Activated naive CD4-positive, alpha-beta T cell treated with anti-CD3 and anti-CD28 coated beads for 36 hours (primary cell): Measurements from ENCODE around the gene MYL12A. TPM values are rescaled to one million over a fixed set of nuclear protein-coding genes. Genes with fewer than 3 reads are reported as not detected.
"Not testable (repeated sequence)": the region's sequence is repeated elsewhere in the genome, so short reads cannot be mapped to it uniquely, and the experiment has no call there.

Experiments used
- CTCF ChIA-PET: fragments of 350-600 bp; sonication (Branson Sonifier 250); formaldehyde crosslinking; loops from one replicate; lab custom pipeline; 2021; ENCODE audit warnings: antibody characterized with exemption; lab: Charles Lee
- DNase-seq: peaks from one replicate; pipeline ENCODE4 v3.0.0-alpha.2; 2020
- H3K27ac Mint-ChIP-seq: one replicate; pipeline ENCODE4 v1.8.0; 2021; ENCODE audit warnings: mild to moderate bottlenecking, mixed read lengths
- H3K27me3 Mint-ChIP-seq: one replicate; pipeline ENCODE4 v1.8.0; 2021; ENCODE audit warnings: low read depth, mixed read lengths
- H3K36me3 Mint-ChIP-seq: one replicate; pipeline ENCODE4 v1.8.0; 2021; ENCODE audit warnings: low read depth, mixed read lengths
- H3K4me1 Mint-ChIP-seq: one replicate; pipeline ENCODE4 v1.8.0; 2021; ENCODE audit warnings: low read depth, mixed read lengths
- H3K4me3 Mint-ChIP-seq: one replicate; pipeline ENCODE4 v1.8.0; 2021; ENCODE audit warnings: mild to moderate bottlenecking, moderate library complexity, mixed read lengths
- H3K9me3 Mint-ChIP-seq: one replicate; pipeline ENCODE4 v1.8.0; 2021; ENCODE audit warnings: mixed read lengths
- intact Hi-C: fragments of 100-400 bp; cut with micrococcal nuclease; formaldehyde crosslinking; loops from one replicate; pipeline ENCODE4 v1.15.1; 2023
- total RNA-seq, 2 experiments: library from RNA; stranded (reverse); gene quantifications; one replicate each; pipeline ENCODE4 v1.2.3, GENCODE V29; 2021

Gene MYL12A
- 100 to 1,000 TPM; 328 to 335 TPM for total RNA-seq

DNA sequence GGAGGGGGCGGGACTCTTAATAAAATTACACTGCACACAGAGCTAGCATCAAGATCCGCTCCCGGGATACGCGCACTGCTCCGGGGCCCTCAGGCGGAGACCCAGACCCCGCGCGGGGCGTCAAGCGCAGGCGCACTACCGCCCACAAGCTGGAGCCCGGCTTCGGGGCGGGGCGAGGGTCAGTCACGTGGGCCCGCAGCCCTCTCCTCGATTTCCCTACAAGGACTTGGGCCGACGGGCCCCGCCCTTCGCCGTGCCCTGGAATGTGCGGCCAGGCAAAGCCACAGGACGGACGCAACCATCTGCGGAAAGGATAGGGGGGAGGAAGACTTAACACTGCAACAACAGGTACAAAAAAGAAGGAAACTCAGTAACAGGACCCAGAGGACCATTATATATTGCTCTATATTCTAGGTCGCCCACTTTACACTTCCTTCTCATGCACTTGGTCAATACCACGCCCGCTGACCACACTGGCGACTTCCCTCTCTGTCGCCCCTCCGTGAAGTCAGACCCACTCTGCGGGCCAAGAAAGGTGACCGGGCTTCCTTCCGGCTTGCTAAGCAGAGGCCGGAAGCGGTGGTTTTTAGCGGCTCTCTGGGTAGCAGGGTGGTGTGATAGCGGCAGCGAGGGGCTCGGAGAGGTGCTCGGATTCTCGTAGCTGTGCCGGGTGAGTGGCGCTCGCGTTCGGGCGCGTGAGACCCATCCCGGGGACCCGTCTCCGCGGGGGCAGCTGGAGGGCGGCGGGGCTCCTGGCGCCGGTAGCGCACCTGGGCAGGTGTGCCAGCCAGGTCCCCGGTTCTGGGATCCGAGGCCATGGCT, at the start of gene MYL12A:
Gene MYL12A (plus strand): TSS at position 562 of the 822 bp plus-strand sequence. CDS start 5,447 bp downstream, outside the sequence.
- peaks cover 34% of the 10 kb centered on the region for H3K4me1 Mint-ChIP-seq

DNA sequence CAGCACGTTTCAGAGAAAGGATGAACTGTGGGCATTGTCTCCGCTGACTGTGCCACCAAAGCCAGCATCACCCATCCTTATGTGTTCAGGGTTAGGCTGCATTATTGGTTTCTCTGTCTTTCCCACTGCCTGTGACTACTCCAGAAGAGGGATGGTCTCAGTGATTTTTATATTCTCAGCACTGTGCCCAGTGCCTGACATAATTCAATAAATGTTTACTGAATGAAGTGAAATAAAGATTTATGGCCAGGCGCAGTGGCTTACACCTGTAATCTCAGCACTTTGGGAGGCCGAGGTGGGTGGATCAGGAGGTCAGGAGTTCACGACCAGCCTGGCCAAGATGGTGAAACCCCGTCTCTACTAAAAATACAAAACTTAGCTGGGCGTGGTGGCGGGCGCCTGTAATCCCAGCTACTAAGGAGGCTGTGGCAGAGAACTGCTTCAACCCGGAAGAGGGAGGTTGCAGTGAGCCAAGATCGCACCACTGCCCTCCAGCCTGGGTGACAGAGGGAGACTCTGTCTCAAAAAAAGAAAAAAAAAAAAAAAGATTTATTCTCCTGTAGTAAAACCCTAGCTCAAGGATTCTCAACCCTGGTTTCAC, 49.2 kb upstream of the MYL12A start:
- H3K4me1 Mint-ChIP-seq, DNase-seq, H3K27me3 Mint-ChIP-seq, H3K4me3 Mint-ChIP-seq, intact Hi-C loops, H3K9me3 Mint-ChIP-seq, H3K27ac Mint-ChIP-seq, H3K36me3 Mint-ChIP-seq: not testable (repeated sequence)
- CTCF ChIA-PET: interaction anchor here (0.6 to 0.7 kb wide), 2 partner anchors 70 to 377 kb away, joined by 4 to 6 read pairs; no protein-coding TSS in a partner anchor

More for the DNA sequence above, at the start of gene MYL12A:
- Mint-ChIP-seq H3K9me3 (peaks cover 2% of the 10 kb centered on the region), H3K27me3 (no peaks in the 10 kb centered on the region), H3K4me3 (peak within 1 kb of the TSS; percentile 90), H3K27ac (peak within 1 kb of the TSS; percentile 92), H3K36me3 (peaks cover 10% of the 10 kb centered on the region)
- DNase-seq: peak; percentile 96
- intact Hi-C loops: loop anchor here (1.0 to 2.0 kb wide), 13 partner anchors 15 to 677 kb away; partner anchors contain the start of genes METTL4, MYL12B and NDC80
- CTCF ChIA-PET: interaction anchor here (0.6 to 4.7 kb wide), 19 partner anchors 8 to 471 kb away, joined by 3 to 35 read pairs (median 4); partner anchors contain the start of gene MYL12B

DNA sequence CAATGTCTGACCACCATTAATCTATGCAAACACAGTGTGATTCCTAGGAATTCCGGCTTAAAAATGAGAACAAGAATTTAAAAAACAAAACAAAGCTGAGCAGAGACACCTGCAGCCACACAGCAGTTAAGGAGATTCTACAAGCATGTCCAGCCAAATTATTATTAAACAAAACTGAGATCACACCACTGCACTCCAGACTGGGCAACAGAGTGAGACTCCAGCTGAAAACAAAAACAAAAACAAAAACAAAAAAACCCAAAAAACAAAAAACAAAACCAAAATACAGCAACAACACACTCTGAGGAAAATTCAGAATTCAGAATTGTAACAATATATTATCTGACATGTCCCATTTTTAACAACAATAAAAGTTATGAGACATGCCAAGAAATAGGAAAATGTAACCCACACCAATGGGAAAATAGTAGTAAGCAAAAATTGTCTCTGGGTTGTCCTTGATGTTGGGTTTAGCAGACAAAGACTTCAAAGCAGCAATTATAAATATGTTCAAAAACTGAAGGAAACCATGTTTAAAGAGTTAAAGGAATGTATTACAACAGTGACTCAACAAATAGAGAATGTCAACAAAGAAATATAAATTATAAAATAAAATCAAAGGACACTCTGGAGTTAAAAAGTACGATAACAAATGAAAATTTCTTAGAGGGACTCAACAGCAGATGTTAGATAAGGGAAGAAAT, 47.5 kb upstream of the MYL12A start:
- H3K4me1 Mint-ChIP-seq: no peaks in the 10 kb centered on the region
- no peaks in the 10 kb centered on the region for H3K27me3 Mint-ChIP-seq
- CTCF ChIA-PET: interaction anchor here (0.6 to 1.4 kb wide), 3 partner anchors 46 to 90 kb away, joined by 3 to 5 read pairs (median 4); no protein-coding TSS in a partner anchor
- peaks cover 5% of the 10 kb centered on the region for H3K36me3 Mint-ChIP-seq
- no peak overlapping the region for H3K4me3 Mint-ChIP-seq
- H3K27ac Mint-ChIP-seq: no peak overlapping the region
- DNase-seq: no peak
- peaks cover 11% of the 10 kb centered on the region for H3K9me3 Mint-ChIP-seq
- intact Hi-C loops: no loop called here

DNA sequence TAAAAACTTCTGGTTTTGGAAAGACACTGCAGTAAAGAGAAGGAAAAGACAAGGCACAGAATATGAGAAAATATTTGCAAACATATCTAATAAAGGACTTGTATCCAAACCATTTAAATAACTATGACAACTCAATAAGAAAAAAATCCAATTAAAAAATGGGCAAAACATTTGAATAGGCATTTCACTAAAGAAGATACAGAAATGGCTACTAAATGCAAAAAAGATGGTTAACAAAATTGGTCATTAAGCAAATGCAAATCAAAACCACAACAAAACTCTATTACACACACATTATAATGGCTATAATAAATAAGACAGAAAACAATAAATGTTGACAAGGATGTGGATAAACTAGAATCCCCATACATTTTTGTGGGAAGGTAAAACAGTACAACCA, 42.4 kb upstream of the MYL12A start:
- no peak overlapping the region for H3K27ac Mint-ChIP-seq
- CTCF ChIA-PET: interaction anchor here (0.5 kb wide), 1 partner anchor 42 kb away, joined by 3 read pairs; no protein-coding TSS in a partner anchor
- no peaks in the 10 kb centered on the region for H3K27me3 Mint-ChIP-seq
- intact Hi-C loops: no loop called here
- H3K9me3 Mint-ChIP-seq: peaks cover 14% of the 10 kb centered on the region
- no peak for DNase-seq
- no peaks in the 10 kb centered on the region for H3K4me1 Mint-ChIP-seq
- no peak overlapping the region for H3K4me3 Mint-ChIP-seq
- peaks cover 9% of the 10 kb centered on the region for H3K36me3 Mint-ChIP-seq

DNA sequence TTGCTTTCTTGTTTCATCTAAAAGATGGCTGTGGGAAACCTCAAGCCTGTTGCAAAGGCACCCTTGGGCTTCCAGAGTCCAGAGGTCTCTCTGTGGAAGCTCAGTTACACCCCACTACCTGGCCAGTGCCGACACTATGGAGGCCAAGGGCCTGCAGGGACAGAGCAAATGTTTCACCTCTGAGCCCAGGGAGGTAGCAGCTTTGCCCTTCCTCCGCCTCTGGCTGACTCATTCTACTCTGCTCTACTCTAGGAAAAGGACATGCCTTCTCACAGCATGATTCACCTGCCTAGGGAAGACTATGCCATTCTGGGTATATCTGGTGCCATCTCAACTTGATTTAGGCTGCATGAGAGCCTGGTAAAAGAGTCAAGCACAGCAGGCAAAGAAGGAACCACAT, 40.0 kb upstream of the MYL12A start:
- Mint-ChIP-seq H3K27ac (no peak overlapping the region), H3K4me3 (no peak overlapping the region), H3K36me3 (peaks cover 9% of the 10 kb centered on the region), H3K27me3 (no peaks in the 10 kb centered on the region), H3K9me3 (peaks cover 12% of the 10 kb centered on the region), H3K4me1 (no peaks in the 10 kb centered on the region)
- DNase-seq: peak; percentile 21
- intact Hi-C loops: no loop called here
- CTCF ChIA-PET: no interaction called here

DNA sequence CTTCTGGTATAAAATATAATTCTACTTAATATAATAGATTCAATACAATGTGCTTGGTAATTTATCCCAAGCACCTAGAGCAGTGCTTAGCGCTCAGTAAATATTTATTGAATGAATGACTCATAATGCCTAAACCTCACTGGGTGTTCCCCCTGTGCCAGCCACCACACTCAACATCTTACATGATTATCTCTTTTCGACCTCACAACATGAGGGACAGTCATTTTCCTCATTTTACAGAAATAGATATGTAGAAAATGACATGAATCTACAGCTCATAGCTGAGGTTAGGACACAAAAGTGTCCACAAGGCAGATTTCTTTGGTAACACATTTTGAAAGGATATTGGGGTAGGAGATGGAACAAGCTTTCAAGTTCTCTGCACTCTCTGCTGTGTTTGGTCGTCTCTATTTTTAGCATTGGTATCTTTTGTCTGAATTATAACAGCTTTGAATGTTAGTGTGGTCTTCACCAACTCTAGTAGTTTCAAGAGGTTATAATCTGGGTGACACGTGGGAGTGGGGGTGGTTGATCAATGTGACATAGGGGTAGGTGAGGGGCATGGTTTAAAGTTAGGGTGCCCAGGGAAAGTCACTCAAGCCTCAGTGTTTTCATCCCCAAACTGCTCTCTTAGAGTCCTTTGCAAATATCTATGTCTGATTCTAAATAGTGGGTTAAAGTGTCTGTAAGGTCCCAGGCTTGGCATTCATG, 37.6 kb upstream of the MYL12A start:
- H3K36me3 Mint-ChIP-seq: peaks cover 4% of the 10 kb centered on the region
- no peak overlapping the region for H3K27ac Mint-ChIP-seq
- peak; percentile 17 for DNase-seq
- intact Hi-C loops: no loop called here
- H3K9me3 Mint-ChIP-seq: peaks cover 4% of the 10 kb centered on the region
- H3K4me3 Mint-ChIP-seq: no peak overlapping the region
- CTCF ChIA-PET: interaction anchor here (0.6 kb wide), 1 partner anchor 61 kb away, joined by 3 read pairs; no protein-coding TSS in a partner anchor
- H3K27me3 Mint-ChIP-seq: no peaks in the 10 kb centered on the region
- peaks cover 14% of the 10 kb centered on the region for H3K4me1 Mint-ChIP-seq

DNA sequence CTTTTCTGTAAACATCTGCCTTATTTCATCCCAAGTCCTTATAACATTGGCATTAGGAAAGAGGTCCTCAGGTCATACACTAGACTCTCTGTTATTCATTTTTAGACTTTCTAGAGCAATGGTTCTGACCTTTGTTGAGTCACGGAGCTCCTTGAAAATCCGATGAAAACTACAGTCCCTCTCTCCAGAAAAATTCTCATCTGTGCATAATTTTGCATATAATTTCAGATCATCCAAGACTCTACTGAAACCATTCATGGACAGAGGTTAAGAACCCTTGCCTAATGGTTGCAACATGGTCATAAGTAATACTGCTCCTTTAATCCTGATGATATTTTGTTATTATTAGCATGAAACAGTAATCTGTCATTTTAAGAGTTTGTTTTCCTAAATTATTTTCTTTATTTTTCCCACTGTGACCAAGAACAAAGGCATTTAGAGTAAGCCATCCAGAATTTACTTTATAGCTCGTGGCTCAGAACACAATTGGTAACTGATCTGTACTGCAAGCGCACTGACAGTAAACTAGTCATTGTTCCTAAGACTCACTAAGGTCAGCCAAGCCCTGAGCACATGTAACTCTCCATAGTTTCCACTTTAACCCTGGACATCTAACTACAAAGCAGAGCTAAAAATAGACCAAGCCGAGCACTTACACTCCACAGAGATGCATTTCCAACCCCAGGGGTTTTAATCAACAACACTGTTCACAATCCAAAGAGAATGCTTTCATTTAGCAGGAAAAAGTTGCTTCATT, 36.2 kb upstream of the MYL12A start:
- CTCF ChIA-PET: interaction anchor here (0.6 kb wide), 1 partner anchor 223 kb away, joined by 3 read pairs; no protein-coding TSS in a partner anchor
- intact Hi-C loops: no loop called here
- Mint-ChIP-seq H3K4me3 (no peak overlapping the region), H3K36me3 (peaks cover 3% of the 10 kb centered on the region), H3K9me3 (peaks cover 3% of the 10 kb centered on the region), H3K27ac (no peak overlapping the region), H3K4me1 (peaks cover 14% of the 10 kb centered on the region), H3K27me3 (no peaks in the 10 kb centered on the region)
- DNase-seq: no peak

DNA sequence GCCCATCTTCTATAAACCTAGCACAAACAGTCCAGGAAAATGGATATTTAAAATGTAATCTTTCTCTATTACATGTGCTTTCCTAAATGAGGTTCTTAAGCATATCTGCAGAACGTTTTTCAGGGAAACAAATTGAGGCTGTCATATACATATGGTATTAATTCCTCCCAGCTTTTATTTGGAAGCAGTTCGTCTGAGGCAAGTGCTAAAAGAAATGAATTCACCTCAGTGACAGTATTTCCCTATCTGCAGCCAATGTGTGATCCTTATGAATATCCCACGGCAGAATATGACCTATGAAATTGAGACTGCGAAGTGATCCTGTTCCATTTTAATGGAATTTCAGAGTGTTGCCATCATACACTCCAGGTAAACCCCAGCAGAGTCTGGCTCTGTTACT, 34.9 kb upstream of the MYL12A start:
- no peak overlapping the region for H3K27ac Mint-ChIP-seq

DNA sequence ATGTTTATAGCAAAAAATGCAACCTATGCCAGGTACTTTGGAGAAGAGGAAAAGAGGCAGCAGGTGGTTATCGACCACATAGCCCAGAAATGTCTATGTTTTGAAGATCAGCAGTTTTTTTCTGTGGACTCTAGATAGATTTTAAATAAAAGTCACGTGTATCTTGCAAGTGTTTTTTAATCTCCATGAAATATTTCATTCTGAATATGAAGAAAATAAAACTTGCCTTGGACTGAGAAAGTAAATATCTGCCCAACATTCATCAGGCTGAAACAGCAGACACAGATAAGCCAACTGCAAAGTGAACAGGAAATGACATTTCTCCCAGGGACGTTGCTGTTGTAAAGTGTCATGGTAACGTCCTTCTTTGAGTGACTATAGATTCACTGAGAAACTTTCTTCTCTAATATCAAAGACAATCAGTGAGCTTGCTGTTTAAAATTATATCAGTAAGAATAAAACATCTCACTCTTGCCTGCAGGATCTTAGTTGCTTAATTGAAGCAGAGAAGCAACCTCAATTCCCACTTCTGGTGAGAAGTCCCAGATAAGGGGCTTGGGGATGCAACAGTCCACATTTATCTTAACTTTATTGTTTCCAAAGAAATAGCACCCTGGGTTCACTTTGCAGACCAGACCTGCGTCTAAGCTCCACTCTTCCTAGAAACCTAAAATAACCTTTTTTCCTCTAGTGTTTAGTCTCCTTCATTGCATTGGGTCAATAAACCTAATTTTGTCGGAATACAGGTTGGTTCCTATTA, 34.1 kb upstream of the MYL12A start:
- DNase-seq: peak; percentile 38
- peaks cover 14% of the 10 kb centered on the region for H3K4me1 Mint-ChIP-seq
- intact Hi-C loops: loop anchor here (1.0 kb wide), 1 partner anchor 34 kb away; the partner anchor contains the start of gene MYL12A
- H3K27ac Mint-ChIP-seq: no peak overlapping the region
- CTCF ChIA-PET: no interaction called here
- H3K36me3 Mint-ChIP-seq: no peaks in the 10 kb centered on the region
- no peak overlapping the region for H3K4me3 Mint-ChIP-seq
- H3K9me3 Mint-ChIP-seq: no peaks in the 10 kb centered on the region
- no peaks in the 10 kb centered on the region for H3K27me3 Mint-ChIP-seq

More for the DNA sequence above, 34.9 kb upstream of the MYL12A start:
- CTCF ChIA-PET: no interaction called here
- intact Hi-C loops: loop anchor here (1.0 kb wide), 1 partner anchor 35 kb away; the partner anchor contains the start of gene MYL12A
- Mint-ChIP-seq H3K27me3 (no peaks in the 10 kb centered on the region), H3K9me3 (no peaks in the 10 kb centered on the region), H3K4me3 (no peak overlapping the region), H3K4me1 (peaks cover 14% of the 10 kb centered on the region), H3K36me3 (no peaks in the 10 kb centered on the region)
- DNase-seq: no peak

DNA sequence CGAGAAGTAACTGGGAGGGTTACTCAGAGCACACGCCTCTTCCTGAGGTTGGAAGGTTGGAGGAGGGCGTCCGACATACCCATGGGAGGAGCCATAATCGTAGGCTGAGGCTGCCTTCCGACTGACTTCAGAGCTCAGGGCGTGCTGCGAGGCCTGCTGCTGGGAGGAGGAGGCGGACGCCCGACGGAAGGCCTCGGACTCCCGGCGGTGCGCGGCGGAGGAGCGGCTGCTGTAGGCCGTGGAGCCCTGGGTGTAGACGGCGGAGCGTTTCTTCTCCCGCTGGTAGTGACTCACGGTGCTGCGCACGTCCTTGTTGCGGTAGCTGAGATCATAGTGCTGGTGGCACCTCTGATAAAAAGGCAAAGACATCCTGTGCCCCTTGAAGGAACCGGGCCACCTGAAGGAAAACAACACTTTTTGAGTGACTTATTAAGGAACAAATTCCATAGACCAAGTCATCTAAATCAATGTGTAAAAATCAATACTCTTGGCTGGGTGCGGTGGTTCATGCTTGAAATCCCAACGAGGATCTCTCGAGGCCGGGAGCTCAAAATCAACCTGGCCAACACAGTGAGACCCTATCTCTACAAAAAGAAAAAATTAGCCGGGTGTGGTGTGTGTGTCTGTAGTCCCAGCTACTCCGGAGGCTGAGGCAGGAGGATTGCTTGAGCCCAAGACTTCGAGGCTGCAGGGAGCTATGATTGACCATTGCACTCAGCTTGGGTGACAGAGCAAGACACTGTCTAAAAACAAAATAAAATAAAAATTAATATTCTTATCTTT, 32.6 kb upstream of the MYL12A start:
- no peak for DNase-seq
- peaks cover 14% of the 10 kb centered on the region for H3K4me1 Mint-ChIP-seq
- H3K4me3 Mint-ChIP-seq: no peak overlapping the region
- CTCF ChIA-PET: no interaction called here
- H3K27ac Mint-ChIP-seq: no peak overlapping the region
- H3K36me3 Mint-ChIP-seq: no peaks in the 10 kb centered on the region
- intact Hi-C loops: no loop called here
- H3K27me3 Mint-ChIP-seq: no peaks in the 10 kb centered on the region
- no peaks in the 10 kb centered on the region for H3K9me3 Mint-ChIP-seq
